Chondrocyte (in vitro differentiated cells): Measurements from ENCODE around the gene ACAP2. TPM values are rescaled to one million over a fixed set of nuclear protein-coding genes. Genes with fewer than 3 reads are reported as not detected.

Experiments used
- DNase-seq: peaks from one replicate; pipeline ENCODE4 v3.0.0; 2021; ENCODE audit warnings: mixed read lengths, low spot score
- H3K27ac Mint-ChIP-seq: one replicate; pipeline ENCODE4 v1.8.0; 2021; ENCODE audit warnings: mild to moderate bottlenecking, moderate library complexity, mixed read lengths; ENCODE audit not compliant: unreplicated experiment
- H3K27me3 Mint-ChIP-seq: 2 replicates; pipeline ENCODE4 v1.8.0; 2021; ENCODE audit warnings: low read depth, mixed read lengths
- H3K36me3 Mint-ChIP-seq: 2 replicates; pipeline ENCODE4 v1.8.0; 2021; ENCODE audit warnings: low read depth, mixed read lengths
- H3K4me1 Mint-ChIP-seq: 2 replicates; pipeline ENCODE4 v1.8.0; 2021; ENCODE audit warnings: low read depth, mild to moderate bottlenecking, mixed read lengths
- H3K4me3 Mint-ChIP-seq: one replicate; pipeline ENCODE4 v1.8.0; 2021; ENCODE audit warnings: mild to moderate bottlenecking, moderate library complexity, mixed read lengths; ENCODE audit not compliant: unreplicated experiment
- H3K9me3 Mint-ChIP-seq: 2 replicates; pipeline ENCODE4 v1.8.0; 2021; ENCODE audit warnings: low read depth, mixed read lengths
- CTCF ChIP-seq: fragments of 200-600 bp; sonication (generic); IDR thresholded peaks from 2 replicates; pipeline ENCODE4 v1.5.0; 2021; ENCODE audit warnings: antibody characterized with exemption, mild to moderate bottlenecking, moderate library complexity
- total RNA-seq: library from RNA; stranded (reverse); gene quantifications from 3 replicates; pipeline ENCODE4 v1.2.1, GENCODE V29; 2021

Gene ACAP2
- total RNA-seq, 1 donor from 2014 or later: 43.3 TPM

- TF ChIP-seq CTCF: no peak
- Mint-ChIP-seq H3K4me3 (no peak overlapping the region), H3K36me3 (no peaks in the 10 kb centered on the region)
Measured at GRCh38 chr3:195394024-195394423, 48.8 kb downstream of the ACAP2 start.

GRCh38 chr3:195388380-195388779 lies 54.4 kb downstream of the ACAP2 start:
- Mint-ChIP-seq H3K4me1 (peaks cover 12% of the 10 kb centered on the region), H3K27ac (no peak overlapping the region), H3K4me3 (no peak overlapping the region), H3K27me3 (no peaks in the 10 kb centered on the region), H3K36me3 (peaks cover 1% of the 10 kb centered on the region), H3K9me3 (no peaks in the 10 kb centered on the region)
- DNase-seq: no peak
- TF ChIP-seq CTCF: no peak

More at GRCh38 chr3:195394024-195394423, 48.8 kb downstream of the ACAP2 start:
- no peak for DNase-seq
- H3K9me3 Mint-ChIP-seq: no peaks in the 10 kb centered on the region
- H3K27ac Mint-ChIP-seq: no peak overlapping the region
- H3K4me1 Mint-ChIP-seq: peaks cover 18% of the 10 kb centered on the region
- H3K27me3 Mint-ChIP-seq: no peaks in the 10 kb centered on the region

GRCh38 chr3:195386739-195387138 lies 56.1 kb downstream of the ACAP2 start:
- Mint-ChIP-seq H3K4me1 (peaks cover 19% of the 10 kb centered on the region), H3K36me3 (peaks cover 1% of the 10 kb centered on the region), H3K27ac (no peak overlapping the region), H3K27me3 (no peaks in the 10 kb centered on the region), H3K9me3 (no peaks in the 10 kb centered on the region), H3K4me3 (no peak overlapping the region)
- no peak for TF ChIP-seq CTCF
- DNase-seq: no peak

- no peaks in the 10 kb centered on the region for H3K9me3 Mint-ChIP-seq
- no peak for TF ChIP-seq CTCF
- peaks cover 4% of the 10 kb centered on the region for H3K36me3 Mint-ChIP-seq
- DNase-seq: no peak
- no peak overlapping the region for H3K4me3 Mint-ChIP-seq
- H3K27me3 Mint-ChIP-seq: no peaks in the 10 kb centered on the region
- H3K4me1 Mint-ChIP-seq: peaks cover 26% of the 10 kb centered on the region
- H3K27ac Mint-ChIP-seq: peak overlapping the region; percentile 65
Measured at GRCh38 chr3:195385526-195385925, 57.3 kb downstream of the ACAP2 start.

- H3K4me3 Mint-ChIP-seq: no peak overlapping the region
- no peaks in the 10 kb centered on the region for H3K27me3 Mint-ChIP-seq
- peak overlapping the region; percentile 65 for H3K27ac Mint-ChIP-seq
- H3K9me3 Mint-ChIP-seq: no peaks in the 10 kb centered on the region
- H3K36me3 Mint-ChIP-seq: peaks cover 4% of the 10 kb centered on the region
- TF ChIP-seq CTCF: no peak
- no peak for DNase-seq
- H3K4me1 Mint-ChIP-seq: peaks cover 27% of the 10 kb centered on the region
Measured at GRCh38 chr3:195384952-195385351, 57.9 kb downstream of the ACAP2 start.
